ENCODE results near the gene SCAMP5.

Gene SCAMP5

GRCh38 chr15:75065467-75065850, 70.1 kb downstream of the SCAMP5 start:
- no peak overlapping the region for H3K4me3 ChIP-seq (ENCODE audit: low read depth, low read length)
- TF ChIP-seq, protein P1, sequence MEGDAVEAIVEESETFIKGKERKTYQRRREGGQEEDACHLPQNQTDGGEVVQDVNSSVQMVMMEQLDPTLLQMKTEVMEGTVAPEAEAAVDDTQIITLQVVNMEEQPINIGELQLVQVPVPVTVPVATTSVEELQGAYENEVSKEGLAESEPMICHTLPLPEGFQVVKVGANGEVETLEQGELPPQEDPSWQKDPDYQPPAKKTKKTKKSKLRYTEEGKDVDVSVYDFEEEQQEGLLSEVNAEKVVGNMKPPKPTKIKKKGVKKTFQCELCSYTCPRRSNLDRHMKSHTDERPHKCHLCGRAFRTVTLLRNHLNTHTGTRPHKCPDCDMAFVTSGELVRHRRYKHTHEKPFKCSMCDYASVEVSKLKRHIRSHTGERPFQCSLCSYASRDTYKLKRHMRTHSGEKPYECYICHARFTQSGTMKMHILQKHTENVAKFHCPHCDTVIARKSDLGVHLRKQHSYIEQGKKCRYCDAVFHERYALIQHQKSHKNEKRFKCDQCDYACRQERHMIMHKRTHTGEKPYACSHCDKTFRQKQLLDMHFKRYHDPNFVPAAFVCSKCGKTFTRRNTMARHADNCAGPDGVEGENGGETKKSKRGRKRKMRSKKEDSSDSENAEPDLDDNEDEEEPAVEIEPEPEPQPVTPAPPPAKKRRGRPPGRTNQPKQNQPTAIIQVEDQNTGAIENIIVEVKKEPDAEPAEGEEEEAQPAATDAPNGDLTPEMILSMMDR (IDR thresholded peaks at IDR 0.05; ENCODE audit: borderline replicate concordance, insufficient read depth, low read depth, low read length): no peak

GRCh38 chr15:75065851-75066509, 70.6 kb downstream of the SCAMP5 start:
- H3K4me3 ChIP-seq (ENCODE audit: low read depth, low read length): no peak overlapping the region
- TF ChIP-seq, protein P1 (IDR thresholded peaks at IDR 0.05; ENCODE audit: borderline replicate concordance, insufficient read depth, low read depth, low read length): no peak

- H3K4me3 ChIP-seq (ENCODE audit: low read depth, low read length): no peak overlapping the region
- TF ChIP-seq, protein P1 (IDR thresholded peaks at IDR 0.05; ENCODE audit: borderline replicate concordance, insufficient read depth, low read depth, low read length): no peak
Measured at GRCh38 chr15:75067123-75067830, 71.9 kb downstream of the SCAMP5 start.

DNA sequence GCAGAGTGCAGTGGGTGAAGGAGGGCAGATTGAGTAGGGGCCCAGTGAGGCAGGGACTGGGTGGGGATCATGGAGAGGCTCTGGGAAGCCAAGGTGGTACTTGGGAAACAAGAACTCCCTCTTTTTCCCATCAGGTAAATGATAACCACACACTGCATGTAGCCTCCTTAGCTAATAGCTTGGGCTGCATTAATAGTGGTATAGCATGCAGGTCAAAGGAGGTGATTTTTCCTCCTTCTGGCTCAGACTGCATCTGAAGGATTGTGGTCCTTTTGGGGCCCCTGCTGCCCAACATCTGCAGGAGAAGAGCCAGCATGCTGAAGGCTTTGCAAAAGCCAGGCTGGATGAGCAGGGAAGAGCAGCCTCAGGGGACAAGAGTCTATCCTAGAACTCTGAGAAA, 73.4 kb downstream of the SCAMP5 start:
- TF ChIP-seq, protein P1 (IDR thresholded peaks at IDR 0.05; ENCODE audit: borderline replicate concordance, insufficient read depth, low read depth, low read length): no peak
- no peak overlapping the region for H3K4me3 ChIP-seq (ENCODE audit: low read depth, low read length)

DNA sequence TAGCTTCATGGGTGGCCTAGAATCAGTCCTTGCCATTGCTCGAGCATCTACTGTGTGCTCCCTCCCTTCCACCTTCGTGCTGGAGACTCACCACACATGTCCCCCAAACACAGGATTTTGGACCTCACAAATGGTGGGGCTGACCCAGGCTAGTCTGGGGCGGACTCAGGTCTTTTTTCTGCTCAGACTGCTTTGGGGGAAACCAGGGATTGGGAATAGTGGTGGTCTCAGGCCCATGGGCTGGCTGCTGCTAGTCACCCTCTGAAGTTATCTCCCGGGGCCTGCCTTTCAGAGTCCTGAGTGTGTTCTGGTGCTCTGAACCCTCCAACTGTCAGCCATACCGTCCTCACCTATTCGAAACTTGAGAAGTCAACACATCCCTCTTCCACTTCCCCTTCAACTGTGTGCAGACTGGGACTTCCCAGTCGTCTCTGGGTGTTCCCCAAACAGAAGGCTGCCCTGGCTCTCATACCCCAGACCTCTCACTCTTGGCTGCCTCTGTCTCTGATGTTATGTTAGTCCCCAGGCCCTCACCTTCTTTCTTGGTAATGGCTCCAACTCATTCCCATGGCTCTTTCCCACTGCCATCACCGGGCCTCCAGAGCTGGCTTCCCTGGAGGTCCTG, 74.0 kb downstream of the SCAMP5 start:
- TF ChIP-seq, protein P1 (IDR thresholded peaks at IDR 0.05; ENCODE audit: borderline replicate concordance, insufficient read depth, low read depth, low read length): no peak
- no peak overlapping the region for H3K4me3 ChIP-seq (ENCODE audit: low read depth, low read length)

DNA sequence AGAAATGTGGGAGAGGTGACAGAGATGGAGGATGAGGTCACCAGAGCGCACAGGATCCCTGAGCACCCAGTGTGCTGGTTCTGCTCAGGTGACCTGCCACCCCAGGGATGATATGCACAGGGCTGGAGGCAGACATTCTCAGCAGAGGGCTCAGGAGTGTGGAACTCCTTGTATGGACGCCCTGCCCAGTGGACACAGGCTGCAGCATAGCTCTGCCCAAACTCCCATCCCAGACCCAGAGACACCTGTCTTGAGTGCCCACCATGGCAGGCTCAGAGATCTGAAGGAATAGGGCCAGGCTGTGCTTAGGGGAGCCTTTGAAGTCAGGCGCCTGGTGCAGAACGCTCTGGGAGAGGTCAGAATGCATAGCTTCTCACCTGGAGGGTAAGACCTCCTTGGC, 75.3 kb downstream of the SCAMP5 start:
- TF ChIP-seq, protein P1 (IDR thresholded peaks at IDR 0.05; ENCODE audit: borderline replicate concordance, insufficient read depth, low read depth, low read length): no peak

More for the DNA sequence above, 75.3 kb downstream of the SCAMP5 start:
- H3K4me3 ChIP-seq (ENCODE audit: low read depth, low read length): no peak overlapping the region

Measured in GM12875 (cell line).